ENCODE results near the gene IFNGR1.

Gene IFNGR1

DNA sequence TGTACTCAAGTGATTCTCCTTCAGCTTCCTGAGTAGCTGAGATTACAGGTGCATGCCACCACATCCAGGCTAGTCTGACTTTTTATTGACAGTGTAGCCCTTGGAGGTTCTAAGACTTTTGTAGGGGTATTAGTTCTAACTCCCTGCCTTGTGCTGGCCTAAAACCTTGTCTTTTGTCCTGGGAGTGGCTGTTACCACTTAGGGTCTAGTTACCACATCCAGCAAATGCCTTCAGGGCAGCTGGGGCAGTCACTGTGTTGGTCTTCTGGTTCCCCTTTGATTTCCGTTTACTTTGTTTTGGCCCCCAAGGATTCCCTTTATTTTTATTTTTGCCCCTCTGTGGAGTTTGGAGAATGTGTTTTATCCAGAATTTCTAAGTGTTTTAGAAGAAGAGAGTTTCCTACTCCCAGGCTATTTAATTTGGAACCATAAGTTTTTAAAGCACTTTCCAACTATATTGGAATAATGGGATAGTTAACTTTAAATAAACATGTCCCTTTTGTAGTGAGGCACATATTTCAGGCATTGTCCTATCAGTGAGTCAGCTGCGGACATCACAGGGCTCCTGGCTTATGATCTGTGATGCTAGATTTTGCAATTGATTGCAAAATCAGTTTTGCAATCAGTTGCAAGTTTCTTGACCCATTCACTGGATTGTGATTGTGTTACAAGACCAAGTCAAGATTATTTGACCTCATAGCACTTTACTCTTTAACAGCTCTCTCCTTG is 70.7 kb downstream of the IFNGR1 start:
- DNase-seq (ENCODE audit: low read depth), result no peak
